Activated CD4-positive, alpha-beta memory T cell treated with anti-CD3 and anti-CD28 coated beads, Interleukin-2, amount 10 ng/mL, durations not matched to agents 7 days and 5 days (primary cell): ENCODE results near the gene DZIP3. TPM values are rescaled to one million over a fixed set of nuclear protein-coding genes. Genes with fewer than 3 reads are reported as not detected.
"Not testable (repeated sequence)": the region's sequence is repeated elsewhere in the genome, so short reads cannot be mapped to it uniquely, and the experiment has no call there.

Experiments
- CTCF ChIA-PET: fragments of 350-600 bp; sonication (Branson Sonifier 250); formaldehyde crosslinking; loops from one replicate; lab custom pipeline; 2021; ENCODE audit warnings: antibody characterized with exemption, inconsistent platforms; lab: Charles Lee
- POLR2A ChIA-PET: fragments of 350-600 bp; sonication (Branson Sonifier 250); formaldehyde crosslinking; loops from one replicate; lab custom pipeline; 2021; ENCODE audit warnings: antibody characterized with exemption; lab: Charles Lee
- DNase-seq: peaks from one replicate; pipeline ENCODE4 v3.0.0-alpha.2; 2020
- H3K27ac Mint-ChIP-seq: one replicate; pipeline ENCODE4 v1.8.0; 2021; ENCODE audit warnings: mild to moderate bottlenecking, mixed read lengths
- H3K27me3 Mint-ChIP-seq: one replicate; pipeline ENCODE4 v1.8.0; 2021; ENCODE audit warnings: mixed read lengths
- H3K36me3 Mint-ChIP-seq: one replicate; pipeline ENCODE4 v1.8.0; 2021; ENCODE audit warnings: low read depth, mixed read lengths
- H3K4me1 Mint-ChIP-seq: one replicate; pipeline ENCODE4 v1.8.0; 2021; ENCODE audit warnings: mixed read lengths
- H3K4me3 Mint-ChIP-seq: one replicate; pipeline ENCODE4 v1.8.0; 2021; ENCODE audit warnings: mild to moderate bottlenecking, mixed read lengths
- H3K9me3 Mint-ChIP-seq: one replicate; pipeline ENCODE4 v1.8.0; 2021; ENCODE audit warnings: mixed read lengths
- total RNA-seq, 2 experiments: library from RNA; stranded (reverse); gene quantifications; one replicate each; pipeline ENCODE4 v1.2.3, GENCODE V29; 2021

The DZIP3 gene
- total RNA-seq, 2 experiments from 2014 or later: 16.1 to 17.2 TPM

DNA sequence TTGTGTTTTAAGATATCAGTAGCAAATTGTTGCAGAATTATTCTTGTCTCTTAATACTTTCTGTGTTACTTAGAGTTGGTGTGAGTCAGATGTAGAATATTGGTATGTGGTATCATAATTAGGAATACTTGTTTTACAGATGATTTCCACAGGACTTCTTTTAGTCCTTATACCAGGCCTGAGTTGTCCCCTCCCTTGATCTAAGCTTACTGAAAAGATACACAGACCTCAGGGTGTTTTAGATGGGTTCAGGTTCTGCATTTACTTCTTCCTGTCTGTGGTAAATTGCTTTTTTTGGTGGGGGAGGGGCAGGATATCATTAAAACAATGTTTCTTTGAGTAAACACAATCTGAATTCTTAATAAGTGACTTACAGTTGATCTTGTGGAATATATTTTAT lies 14.2 kb downstream of the DZIP3 start:
- CTCF ChIA-PET: interaction anchor here (1.0 to 3.1 kb wide), 6 partner anchors 10 to 311 kb away, joined by 3 to 17 read pairs (median 5); partner anchors contain the start of genes CIP2A and DZIP3
- Mint-ChIP-seq H3K36me3 (peaks cover 31% of the 10 kb centered on the region), H3K9me3 (peaks cover 12% of the 10 kb centered on the region), H3K4me3 (peak overlapping the region; percentile 37), H3K27ac (peak overlapping the region; percentile 57), H3K4me1 (peaks cover 55% of the 10 kb centered on the region), H3K27me3 (no peaks in the 10 kb centered on the region)
- POLR2A ChIA-PET: interaction anchor here (0.9 to 8.6 kb wide), 5 partner anchors 8 to 235 kb away, joined by 3 to 205 read pairs (median 4); partner anchors contain the start of genes CIP2A and DZIP3
- DNase-seq: no peak

DNA sequence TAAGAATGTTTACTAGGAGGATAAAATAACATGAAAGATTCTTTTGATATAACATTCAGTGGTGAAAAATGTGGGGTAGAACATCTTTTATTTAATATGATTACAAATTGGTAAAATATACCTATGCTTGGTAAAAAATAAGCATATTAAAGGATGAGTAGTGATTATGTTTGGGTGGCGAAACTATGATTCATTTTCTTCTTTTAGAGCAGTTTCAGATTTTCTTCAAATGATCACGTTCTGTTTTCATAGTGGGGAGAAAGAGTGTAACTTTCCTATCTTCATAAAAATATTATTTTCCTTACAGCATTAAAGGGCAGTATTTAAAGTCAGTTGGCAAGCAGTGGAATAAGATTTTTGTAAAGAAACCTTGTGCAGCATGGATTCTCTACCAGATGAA lies 15.5 kb downstream of the DZIP3 start:
- H3K4me1 Mint-ChIP-seq: peaks cover 45% of the 10 kb centered on the region
- no peak overlapping the region for H3K27ac Mint-ChIP-seq
- peaks cover 12% of the 10 kb centered on the region for H3K9me3 Mint-ChIP-seq
- H3K36me3 Mint-ChIP-seq: peaks cover 35% of the 10 kb centered on the region
- DNase-seq: no peak
- H3K4me3 Mint-ChIP-seq: no peak overlapping the region
- no peaks in the 10 kb centered on the region for H3K27me3 Mint-ChIP-seq
- POLR2A ChIA-PET: interaction anchor here (8.6 kb wide), 1 partner anchor 16 kb away, joined by 205 read pairs; the partner anchor contains the start of genes CIP2A and DZIP3
- CTCF ChIA-PET: no interaction called here

DNA sequence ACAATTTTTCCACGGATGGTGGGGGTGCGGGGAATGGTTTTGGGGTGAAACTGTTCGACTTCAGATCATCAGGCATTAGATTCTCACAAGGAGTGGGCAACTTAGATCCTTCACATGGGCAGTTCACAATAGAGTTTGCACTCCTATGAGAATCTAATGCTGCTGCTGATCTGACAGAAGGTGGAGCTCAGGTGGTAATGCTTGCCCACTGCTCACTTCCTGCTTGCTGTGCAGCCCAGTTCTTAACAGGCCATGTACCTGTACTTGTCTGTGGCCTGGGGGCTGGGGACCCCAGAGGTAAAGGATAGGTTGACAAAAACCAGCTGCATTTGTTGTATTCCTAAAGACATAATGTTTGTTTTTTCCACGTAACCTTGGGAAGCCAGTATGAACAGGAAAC lies 16.0 kb downstream of the DZIP3 start:
- H3K4me3 Mint-ChIP-seq: no peak overlapping the region
- no peak for DNase-seq
- H3K27ac Mint-ChIP-seq: no peak overlapping the region
- H3K4me1 Mint-ChIP-seq: peaks cover 40% of the 10 kb centered on the region
- POLR2A ChIA-PET: interaction anchor here (8.6 kb wide), 1 partner anchor 16 kb away, joined by 205 read pairs; the partner anchor contains the start of genes CIP2A and DZIP3
- CTCF ChIA-PET: no interaction called here
- H3K36me3 Mint-ChIP-seq: peaks cover 34% of the 10 kb centered on the region
- H3K9me3 Mint-ChIP-seq: peaks cover 12% of the 10 kb centered on the region
- H3K27me3 Mint-ChIP-seq: no peaks in the 10 kb centered on the region

DNA sequence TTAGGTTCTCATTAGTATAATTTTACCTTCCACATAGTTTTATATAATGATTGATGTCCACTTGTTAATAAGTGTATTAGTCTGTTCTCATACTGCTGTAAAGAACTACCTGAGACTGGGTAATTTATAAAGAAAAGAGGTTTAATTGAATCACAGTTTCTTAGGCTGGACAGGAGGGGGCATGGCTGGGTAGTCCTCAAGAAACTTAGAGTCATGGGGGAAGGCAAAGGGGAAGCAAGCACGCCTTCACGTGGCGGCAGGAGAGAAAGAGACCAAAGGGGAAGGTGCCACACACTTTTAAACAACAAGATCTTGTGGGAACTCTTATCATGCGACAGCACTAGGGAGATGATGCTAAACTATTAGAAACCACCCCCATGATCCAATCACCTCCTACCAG lies 19.2 kb downstream of the DZIP3 start:
- peaks cover 18% of the 10 kb centered on the region for H3K4me1 Mint-ChIP-seq
- POLR2A ChIA-PET: no interaction called here

DNA sequence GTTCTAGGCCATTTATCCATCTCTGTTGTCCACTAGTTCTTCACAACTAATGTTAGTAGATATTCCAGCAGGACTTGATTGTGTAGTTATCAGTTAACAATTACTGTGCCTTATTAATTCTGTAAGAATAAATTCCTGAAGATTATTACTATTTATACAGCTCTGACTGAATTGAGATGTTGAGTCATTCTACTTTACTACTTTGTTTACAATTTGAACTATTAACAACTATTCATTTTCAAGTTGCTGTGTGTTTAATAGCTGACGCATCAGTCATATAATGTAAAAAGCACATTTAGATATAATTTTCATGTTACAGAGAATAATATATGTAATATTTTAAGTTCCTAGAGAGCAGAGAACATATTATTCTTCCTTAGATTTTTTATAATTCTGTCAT lies 21.1 kb downstream of the DZIP3 start:
- POLR2A ChIA-PET: no interaction called here
- Mint-ChIP-seq H3K9me3 (no peaks in the 10 kb centered on the region), H3K4me1 (peaks cover under 1% of the 10 kb centered on the region), H3K27me3 (no peaks in the 10 kb centered on the region), H3K27ac (no peak overlapping the region), H3K4me3 (no peak overlapping the region), H3K36me3 (peaks cover 22% of the 10 kb centered on the region)
- CTCF ChIA-PET: interaction anchor here (1.1 kb wide), 1 partner anchor 9 kb away, joined by 3 read pairs; no protein-coding TSS in a partner anchor
- DNase-seq: no peak

More for the DNA sequence above, 19.2 kb downstream of the DZIP3 start:
- Mint-ChIP-seq H3K4me3 (no peak overlapping the region), H3K9me3 (no peaks in the 10 kb centered on the region), H3K27me3 (no peaks in the 10 kb centered on the region), H3K27ac (no peak overlapping the region), H3K36me3 (peaks cover 18% of the 10 kb centered on the region)
- DNase-seq: no peak
- CTCF ChIA-PET: no interaction called here

DNA sequence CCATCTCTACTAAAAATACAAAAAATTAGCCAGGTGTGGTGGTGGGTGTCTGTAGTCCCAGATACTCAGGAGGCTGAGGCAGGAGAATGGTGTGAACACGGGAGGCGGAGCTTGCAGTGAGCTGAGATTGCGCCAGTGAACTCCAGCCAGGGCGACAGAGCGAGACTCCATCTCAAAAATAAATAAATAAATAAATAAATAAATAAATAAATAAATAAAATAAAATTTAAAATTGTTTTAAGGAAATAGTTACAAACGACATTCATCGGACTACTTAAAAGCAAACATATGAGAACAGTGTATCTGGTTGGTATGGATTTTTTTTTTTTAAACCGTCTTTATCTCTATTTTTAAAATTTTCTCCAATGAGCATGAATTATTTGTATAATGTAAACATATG lies 26.6 kb downstream of the DZIP3 start:
- POLR2A ChIA-PET: interaction anchor here (1.1 kb wide), 1 partner anchor 26 kb away, joined by 3 read pairs; no protein-coding TSS in a partner anchor
- CTCF ChIA-PET: not testable (repeated sequence)

DNA sequence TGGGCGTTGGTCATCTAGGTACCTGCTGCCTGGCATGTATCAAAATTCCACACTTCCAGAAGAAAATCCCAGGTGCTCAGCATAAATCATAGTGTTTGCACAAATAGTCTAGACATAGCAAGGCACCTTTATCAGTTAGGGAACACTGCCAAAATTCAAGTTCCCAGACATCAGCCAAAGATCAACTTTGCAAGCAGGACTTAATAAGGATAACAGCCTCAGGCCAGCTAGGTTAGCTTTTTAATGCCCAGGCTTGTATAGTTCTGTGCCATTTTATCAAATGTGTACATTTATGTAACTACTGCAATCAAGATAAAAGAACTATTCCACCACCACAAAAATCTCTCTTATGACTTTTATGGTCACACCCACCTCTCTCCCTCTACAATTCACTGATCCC lies 30.7 kb downstream of the DZIP3 start:
- no peaks in the 10 kb centered on the region for H3K9me3 Mint-ChIP-seq
- ChIA-PET POLR2A (no interaction called here), CTCF (no interaction called here)
- no peak for DNase-seq
- peaks cover 10% of the 10 kb centered on the region for H3K36me3 Mint-ChIP-seq
- H3K4me3 Mint-ChIP-seq: no peak overlapping the region
- no peaks in the 10 kb centered on the region for H3K4me1 Mint-ChIP-seq
- no peak overlapping the region for H3K27ac Mint-ChIP-seq
- H3K27me3 Mint-ChIP-seq: no peaks in the 10 kb centered on the region

More for the DNA sequence above, 26.6 kb downstream of the DZIP3 start:
- H3K4me3 Mint-ChIP-seq, H3K9me3 Mint-ChIP-seq, H3K27ac Mint-ChIP-seq, H3K36me3 Mint-ChIP-seq, DNase-seq, H3K4me1 Mint-ChIP-seq, H3K27me3 Mint-ChIP-seq: not testable (repeated sequence)

DNA sequence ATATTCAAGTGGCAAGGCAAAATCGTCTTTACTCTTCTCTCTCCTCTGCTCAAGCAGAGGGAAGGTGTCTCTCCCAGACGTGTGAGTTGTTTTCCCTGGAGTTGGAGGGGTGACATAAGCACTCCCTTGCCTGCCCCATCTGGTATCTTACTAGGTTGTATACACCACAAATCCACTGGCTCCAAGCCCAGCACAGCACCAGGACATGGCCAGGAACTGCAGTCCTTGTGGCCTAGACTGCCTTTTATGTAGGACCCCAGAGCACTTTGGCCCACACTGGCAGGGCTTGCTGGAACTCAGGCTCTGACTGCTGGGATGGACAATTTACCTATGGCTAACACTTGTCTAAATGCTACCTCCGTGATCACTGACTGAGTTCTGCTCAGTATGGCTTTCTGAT lies 34.0 kb downstream of the DZIP3 start:
- Mint-ChIP-seq H3K4me1 (no peaks in the 10 kb centered on the region), H3K9me3 (no peaks in the 10 kb centered on the region), H3K27me3 (no peaks in the 10 kb centered on the region), H3K4me3 (no peak overlapping the region), H3K27ac (no peak overlapping the region), H3K36me3 (peaks cover 6% of the 10 kb centered on the region)
- no peak for DNase-seq
- ChIA-PET POLR2A (no interaction called here), CTCF (no interaction called here)

DNA sequence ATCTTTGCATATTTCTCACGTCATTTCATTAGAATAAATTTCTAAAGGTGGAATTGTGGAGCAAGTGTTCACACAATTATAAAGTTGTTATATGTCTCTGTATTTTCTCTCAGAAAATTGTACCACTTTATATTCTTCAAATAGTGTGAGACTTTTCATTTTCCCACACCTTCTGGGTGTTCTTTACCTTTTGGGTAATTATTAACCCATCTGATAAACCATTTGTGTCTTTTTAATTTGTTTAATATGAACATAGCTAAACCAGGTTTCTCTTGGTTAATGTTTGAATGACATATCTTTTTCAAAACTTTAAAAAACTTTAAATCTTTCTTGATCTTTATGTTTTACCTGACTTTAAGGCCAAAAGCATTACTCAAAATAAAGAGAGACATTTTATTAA lies 40.5 kb downstream of the DZIP3 start:
- POLR2A ChIA-PET: no interaction called here
- no peak overlapping the region for H3K27ac Mint-ChIP-seq
- no peaks in the 10 kb centered on the region for H3K9me3 Mint-ChIP-seq
- no peaks in the 10 kb centered on the region for H3K27me3 Mint-ChIP-seq
- H3K4me3 Mint-ChIP-seq: no peak overlapping the region
- CTCF ChIA-PET: no interaction called here
- peaks cover 3% of the 10 kb centered on the region for H3K36me3 Mint-ChIP-seq
- no peak for DNase-seq
- H3K4me1 Mint-ChIP-seq: peaks cover 2% of the 10 kb centered on the region

DNA sequence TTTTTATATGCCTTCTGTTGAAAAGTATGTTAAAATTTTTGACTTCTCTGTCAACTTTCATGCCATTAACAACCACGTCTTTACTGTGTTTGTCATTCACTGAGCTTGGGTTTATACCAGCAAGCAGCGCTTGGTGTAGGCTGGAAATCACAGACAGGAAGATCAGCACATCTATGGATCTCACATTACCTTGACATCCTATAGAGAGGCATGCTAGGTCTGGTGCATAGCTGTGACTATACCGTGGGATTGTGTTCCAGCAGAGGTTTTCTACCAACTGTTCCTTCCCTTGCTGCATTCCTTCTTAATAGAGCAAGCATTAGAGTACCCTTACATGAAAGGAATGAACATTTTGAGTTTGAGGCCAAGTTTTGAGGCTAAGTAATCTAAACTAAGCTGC lies 53.0 kb downstream of the DZIP3 start:
- ChIA-PET POLR2A (no interaction called here), CTCF (interaction anchor here (1.2 kb wide), 1 partner anchor 21 kb away, joined by 3 read pairs; no protein-coding TSS in a partner anchor)
- no peaks in the 10 kb centered on the region for H3K4me1 Mint-ChIP-seq
- H3K9me3 Mint-ChIP-seq: no peaks in the 10 kb centered on the region
- H3K4me3 Mint-ChIP-seq: no peak overlapping the region
- H3K27ac Mint-ChIP-seq: no peak overlapping the region
- no peak for DNase-seq
- peaks cover 10% of the 10 kb centered on the region for H3K36me3 Mint-ChIP-seq
- H3K27me3 Mint-ChIP-seq: no peaks in the 10 kb centered on the region

DNA sequence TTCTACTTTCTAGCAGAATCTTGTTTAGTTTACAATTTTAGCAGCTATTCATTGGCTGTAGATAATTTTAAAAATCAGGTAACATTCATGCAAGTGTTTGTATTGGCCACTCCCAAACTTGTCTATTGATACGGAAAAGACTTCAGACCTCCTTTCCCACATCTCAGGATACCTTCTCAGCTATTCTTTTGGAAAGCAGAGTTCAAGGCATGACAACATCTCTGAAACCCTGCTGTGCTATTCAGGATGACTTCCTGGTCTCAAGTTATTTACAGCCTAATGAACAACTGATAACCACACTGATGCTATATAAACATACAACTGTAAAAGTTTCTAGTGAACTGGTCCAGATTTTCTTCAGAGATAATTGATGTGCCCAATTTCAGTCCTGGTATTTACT lies 55.8 kb downstream of the DZIP3 start:
- no peak for DNase-seq
- CTCF ChIA-PET: no interaction called here

DNA sequence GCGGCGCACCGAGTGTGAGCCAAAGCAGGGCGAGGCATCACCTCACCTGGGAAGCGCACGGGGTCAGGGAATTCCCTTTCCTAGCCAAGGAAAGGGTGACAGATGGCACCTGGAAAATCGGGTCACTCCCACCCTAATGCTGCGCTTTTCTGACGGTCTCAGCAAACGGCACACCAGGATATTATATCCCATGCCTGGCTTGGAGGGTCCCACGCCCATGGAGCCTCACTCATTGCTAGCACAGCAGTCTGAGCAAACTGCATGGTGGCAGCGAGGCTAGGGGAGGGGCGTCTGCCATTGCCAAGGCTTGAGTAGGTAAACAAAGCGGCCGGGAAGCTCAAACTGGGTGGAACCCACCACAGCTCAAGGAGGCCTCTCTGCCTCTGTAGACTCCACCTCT lies 66.1 kb downstream of the DZIP3 start:
- H3K27me3 Mint-ChIP-seq, H3K4me1 Mint-ChIP-seq, H3K9me3 Mint-ChIP-seq, H3K27ac Mint-ChIP-seq, DNase-seq, CTCF ChIA-PET, POLR2A ChIA-PET, H3K4me3 Mint-ChIP-seq, H3K36me3 Mint-ChIP-seq: not testable (repeated sequence)

More for the DNA sequence above, 55.8 kb downstream of the DZIP3 start:
- H3K27ac Mint-ChIP-seq: no peak overlapping the region
- no peak overlapping the region for H3K4me3 Mint-ChIP-seq
- H3K27me3 Mint-ChIP-seq: no peaks in the 10 kb centered on the region
- H3K36me3 Mint-ChIP-seq: peaks cover 11% of the 10 kb centered on the region
- POLR2A ChIA-PET: interaction anchor here (0.9 kb wide), 1 partner anchor 56 kb away, joined by 3 read pairs; the partner anchor contains the start of genes CIP2A and DZIP3
- no peaks in the 10 kb centered on the region for H3K4me1 Mint-ChIP-seq
- no peaks in the 10 kb centered on the region for H3K9me3 Mint-ChIP-seq

DNA sequence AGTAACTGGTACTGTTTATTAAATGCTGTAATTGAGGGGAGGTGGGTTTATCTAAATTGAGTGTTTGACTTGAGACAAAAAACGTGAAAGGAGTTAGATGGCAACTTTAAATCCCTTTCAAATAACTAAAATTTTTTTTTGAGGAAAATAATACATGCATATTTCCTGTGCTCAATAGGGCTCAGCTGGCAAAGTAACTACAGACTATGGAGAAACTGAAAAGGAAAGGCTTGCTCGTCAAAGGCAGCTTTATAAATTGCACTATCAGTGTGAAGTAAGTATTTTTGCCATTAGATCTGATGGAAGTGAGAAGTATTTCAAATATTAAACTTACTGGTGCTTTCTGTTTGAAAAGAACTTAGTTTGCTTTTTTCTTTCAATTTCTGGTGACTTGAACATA lies 72.2 kb downstream of the DZIP3 start:
- Mint-ChIP-seq H3K27ac (no peak overlapping the region), H3K9me3 (no peaks in the 10 kb centered on the region), H3K4me1 (peaks cover 10% of the 10 kb centered on the region), H3K36me3 (peaks cover 6% of the 10 kb centered on the region), H3K4me3 (no peak overlapping the region), H3K27me3 (peaks cover 2% of the 10 kb centered on the region)
- ChIA-PET CTCF (interaction anchor here (0.7 to 6.2 kb wide), 6 partner anchors 9 to 362 kb away, joined by 3 to 80 read pairs (median 4); no protein-coding TSS in a partner anchor), POLR2A (interaction anchor here (1.5 kb wide), 3 partner anchors 72 to 253 kb away, joined by 4 to 11 read pairs (median 7); partner anchors contain the start of gene DZIP3)
- DNase-seq: no peak
